ENCODE measurements around the gene CZIB.
"Not testable (repeated sequence)": the region's sequence is repeated elsewhere in the genome, so short reads cannot be mapped to it uniquely, and the experiment has no call there.

Gene CZIB

DNA sequence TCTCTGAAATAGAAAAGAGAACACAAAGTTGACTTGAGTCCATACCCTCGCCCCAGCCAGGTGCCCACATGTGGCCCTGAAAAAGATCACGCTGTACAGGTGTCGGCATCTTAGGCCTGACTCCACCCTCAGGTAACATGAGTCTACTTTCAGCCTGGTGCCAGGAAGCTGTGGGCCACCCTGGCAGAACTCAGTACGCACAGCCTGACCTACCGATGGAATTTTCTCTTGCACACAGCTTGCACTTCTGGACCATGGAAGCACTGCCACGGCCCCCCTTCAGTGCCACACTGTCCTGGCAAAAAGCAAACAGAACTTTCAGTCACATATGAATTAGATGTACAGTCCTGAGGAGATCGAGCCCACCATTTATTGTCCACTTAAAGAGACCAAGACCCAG, 2.2 kb downstream of the CZIB start:
- in situ Hi-C loops (cut with HindIII; ENCODE audit: low pct_unique_long_range_greater_than_20kb, low sequenced_read_pairs), result no loop called here
- DNase-seq (ENCODE audit: low read depth in 1 of 2, low spot score in 1 of 2), result no peak
- TF ChIP-seq JUND (IDR thresholded peaks at IDR 0.05; ENCODE audit: low read depth), result no peak

GRCh38 chr1:53214376-53214940, 6.0 kb downstream of the CZIB start:
- DNase-seq (ENCODE audit: low read depth in 1 of 2, low spot score in 1 of 2), result no peak
- in situ Hi-C loops (cut with HindIII; ENCODE audit: low pct_unique_long_range_greater_than_20kb, low sequenced_read_pairs), result no loop called here
- no peak for TF ChIP-seq JUND (IDR thresholded peaks at IDR 0.05; ENCODE audit: low read depth)

DNA sequence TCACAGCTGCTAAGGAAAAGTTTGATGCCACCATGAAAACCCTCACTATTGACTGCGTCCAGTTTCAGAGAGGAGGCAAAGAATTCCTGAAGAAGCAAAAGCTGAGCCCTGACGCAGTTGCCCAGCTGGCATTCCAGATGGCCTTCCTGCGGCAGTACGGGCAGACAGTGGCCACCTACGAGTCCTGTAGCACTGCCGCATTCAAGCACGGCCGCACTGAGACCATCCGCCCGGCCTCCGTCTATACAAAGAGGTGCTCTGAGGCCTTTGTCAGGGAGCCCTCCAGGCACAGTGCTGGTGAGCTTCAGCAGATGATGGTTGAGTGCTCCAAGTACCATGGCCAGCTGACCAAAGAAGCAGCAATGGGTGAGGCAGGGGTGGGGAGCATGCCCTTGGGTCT, 9.5 kb downstream of the CZIB start:
- DNase-seq (ENCODE audit: low read depth in 1 of 2, low spot score in 1 of 2), result no peak
- in situ Hi-C loops (cut with HindIII; ENCODE audit: low pct_unique_long_range_greater_than_20kb, low sequenced_read_pairs), result no loop called here
- no peak for TF ChIP-seq JUND (IDR thresholded peaks at IDR 0.05; ENCODE audit: low read depth)

GRCh38 chr1:53210352-53210751, 10.1 kb downstream of the CZIB start:
- TF ChIP-seq JUND (IDR thresholded peaks at IDR 0.05; ENCODE audit: low read depth), result no peak
- no peak for DNase-seq (ENCODE audit: low read depth in 1 of 2, low spot score in 1 of 2)
- in situ Hi-C loops (cut with HindIII; ENCODE audit: low pct_unique_long_range_greater_than_20kb, low sequenced_read_pairs), result no loop called here

DNA sequence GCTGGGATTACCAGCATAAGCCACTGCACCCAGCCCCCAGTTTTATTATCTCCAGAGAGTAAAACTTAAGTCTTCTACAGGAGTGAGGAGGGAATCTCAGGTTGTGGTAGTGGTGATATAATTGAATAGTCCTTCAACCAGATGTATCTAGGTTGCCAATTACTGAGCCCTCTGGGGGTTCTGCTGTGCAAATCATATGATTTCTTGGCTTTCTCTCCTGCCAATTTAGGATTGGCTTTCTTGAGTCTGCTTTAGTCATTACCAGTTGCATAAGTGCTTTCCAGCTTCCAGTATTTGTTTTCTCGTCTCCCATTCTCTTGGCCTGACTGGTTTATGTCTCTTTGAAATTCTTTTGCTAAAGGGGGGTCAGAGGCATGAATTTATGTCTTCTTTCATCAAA, 12.7 kb downstream of the CZIB start:
- TF ChIP-seq JUND (IDR thresholded peaks at IDR 0.05; ENCODE audit: low read depth), result no peak

GRCh38 chr1:53206735-53207379, 13.6 kb downstream of the CZIB start:
- no peak for TF ChIP-seq JUND (IDR thresholded peaks at IDR 0.05; ENCODE audit: low read depth)
- in situ Hi-C loops (cut with HindIII; ENCODE audit: low pct_unique_long_range_greater_than_20kb, low sequenced_read_pairs), result no loop called here
- DNase-seq (ENCODE audit: low read depth in 1 of 2, low spot score in 1 of 2), result no peak

More for the DNA sequence above, 12.7 kb downstream of the CZIB start:
- no peak for DNase-seq (ENCODE audit: low read depth in 1 of 2, low spot score in 1 of 2)
- in situ Hi-C loops (cut with HindIII; ENCODE audit: low pct_unique_long_range_greater_than_20kb, low sequenced_read_pairs), result no loop called here

GRCh38 chr1:53206083-53206685, 14.2 kb downstream of the CZIB start:
- DNase-seq (ENCODE audit: low read depth in 1 of 2, low spot score in 1 of 2); in situ Hi-C loops (cut with HindIII; ENCODE audit: low pct_unique_long_range_greater_than_20kb, low sequenced_read_pairs): not testable (repeated sequence)

DNA sequence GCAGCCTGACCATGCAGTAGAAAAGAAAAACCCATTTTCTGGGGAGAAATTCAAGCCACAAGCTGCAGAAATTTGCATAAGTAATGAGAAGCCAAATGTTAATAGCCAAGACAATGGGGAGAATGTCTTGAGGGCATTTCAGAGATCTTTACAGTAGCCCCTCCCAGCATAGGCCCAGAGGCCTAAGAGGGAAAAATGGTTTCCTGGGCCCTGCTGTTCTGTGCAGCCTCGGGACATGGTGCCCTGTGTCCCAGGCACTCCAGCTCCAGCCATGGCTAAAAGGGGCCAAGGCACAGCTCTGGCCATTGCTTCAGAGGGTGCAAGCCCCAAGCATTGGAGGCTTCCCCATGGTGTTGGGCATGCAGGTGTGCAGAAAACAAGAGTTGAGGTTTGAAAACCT, 14.9 kb downstream of the CZIB start:
- DNase-seq (ENCODE audit: low read depth in 1 of 2, low spot score in 1 of 2); in situ Hi-C loops (cut with HindIII; ENCODE audit: low pct_unique_long_range_greater_than_20kb, low sequenced_read_pairs): not testable (repeated sequence)

GRCh38 chr1:53203466-53203865, 17.0 kb downstream of the CZIB start:
- TF ChIP-seq JUND (IDR thresholded peaks at IDR 0.05; ENCODE audit: low read depth), result no peak
- in situ Hi-C loops (cut with HindIII; ENCODE audit: low pct_unique_long_range_greater_than_20kb, low sequenced_read_pairs), result no loop called here
- DNase-seq (ENCODE audit: low read depth in 1 of 2, low spot score in 1 of 2), result no peak

GRCh38 chr1:53198241-53198651, 22.2 kb downstream of the CZIB start:
- TF ChIP-seq JUND (IDR thresholded peaks at IDR 0.05; ENCODE audit: low read depth), result no peak
- in situ Hi-C loops (cut with HindIII; ENCODE audit: low pct_unique_long_range_greater_than_20kb, low sequenced_read_pairs), result no loop called here
- DNase-seq (ENCODE audit: low read depth in 1 of 2, low spot score in 1 of 2), result no peak

- TF ChIP-seq JUND (IDR thresholded peaks at IDR 0.05; ENCODE audit: low read depth), result no peak
- in situ Hi-C loops (cut with HindIII; ENCODE audit: low pct_unique_long_range_greater_than_20kb, low sequenced_read_pairs), result no loop called here
- no peak for DNase-seq (ENCODE audit: low read depth in 1 of 2, low spot score in 1 of 2)
Measured at GRCh38 chr1:53197291-53198200, 22.9 kb downstream of the CZIB start.

GRCh38 chr1:53196485-53197290, 23.7 kb downstream of the CZIB start, which contains the start of gene CPT2:
Gene CPT2 (plus strand): TSS chr1:53196824. CDS start chr1:53196944, 120 bp downstream.
- no peak for TF ChIP-seq JUND (IDR thresholded peaks at IDR 0.05; ENCODE audit: low read depth)
- DNase-seq (ENCODE audit: low read depth in 1 of 2, low spot score in 1 of 2), result peak; percentile 81 to 85
- in situ Hi-C loops (cut with HindIII; ENCODE audit: low pct_unique_long_range_greater_than_20kb, low sequenced_read_pairs), result no loop called here

Data from T47D (cell line).